Medulla oblongata (tissue), 1 donor: Measurements from ENCODE around the gene MRPS22.
"Not testable (repeated sequence)": the region's sequence is repeated elsewhere in the genome, so short reads cannot be mapped to it uniquely, and the experiment has no call there.

Experiments
- DNase-seq: peaks from one replicate; pipeline ENCODE4 v3.0.0-alpha.2; 2015; ENCODE audit errors: extremely low spot score

Gene MRPS22

DNA sequence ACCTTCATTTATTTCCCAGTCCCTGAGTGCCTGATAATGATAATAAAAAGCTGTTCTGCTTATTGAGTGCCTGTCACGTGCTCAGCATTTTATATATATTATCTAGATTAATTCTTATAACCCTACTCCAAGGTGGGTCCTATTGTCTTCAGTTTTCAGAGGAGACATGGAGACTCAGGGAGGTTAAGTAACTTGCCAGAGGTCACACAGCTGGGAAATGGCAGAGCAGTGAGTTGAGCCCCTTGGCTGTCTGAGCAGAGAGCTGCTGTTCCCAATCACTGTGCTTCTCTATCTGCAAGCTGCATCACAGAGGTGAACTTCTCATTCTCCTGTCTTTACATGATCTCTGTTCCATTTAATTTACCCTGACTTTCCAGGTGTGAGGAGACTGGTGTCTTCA is 32.3 kb upstream of the MRPS22 start:
- no peak for DNase-seq

DNA sequence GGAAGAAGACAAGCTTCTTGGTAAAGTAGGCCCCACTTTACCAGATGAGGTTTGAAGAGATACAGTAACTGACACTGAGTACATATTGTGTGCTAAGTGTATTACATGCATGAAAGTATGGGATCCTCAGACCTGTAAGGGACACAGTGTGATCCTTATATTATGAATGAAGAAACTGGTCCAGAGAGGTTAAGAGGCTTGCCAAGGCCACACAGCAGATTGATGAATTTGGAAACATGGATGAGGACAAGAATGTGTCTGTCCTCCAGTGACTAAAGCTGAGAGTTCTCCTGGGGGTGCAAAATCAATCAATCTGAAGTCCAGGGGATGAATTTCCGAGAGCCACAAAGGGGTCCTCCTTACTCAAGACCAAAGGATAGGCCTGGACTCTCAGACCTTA is 31.4 kb upstream of the MRPS22 start:
- no peak for DNase-seq

DNA sequence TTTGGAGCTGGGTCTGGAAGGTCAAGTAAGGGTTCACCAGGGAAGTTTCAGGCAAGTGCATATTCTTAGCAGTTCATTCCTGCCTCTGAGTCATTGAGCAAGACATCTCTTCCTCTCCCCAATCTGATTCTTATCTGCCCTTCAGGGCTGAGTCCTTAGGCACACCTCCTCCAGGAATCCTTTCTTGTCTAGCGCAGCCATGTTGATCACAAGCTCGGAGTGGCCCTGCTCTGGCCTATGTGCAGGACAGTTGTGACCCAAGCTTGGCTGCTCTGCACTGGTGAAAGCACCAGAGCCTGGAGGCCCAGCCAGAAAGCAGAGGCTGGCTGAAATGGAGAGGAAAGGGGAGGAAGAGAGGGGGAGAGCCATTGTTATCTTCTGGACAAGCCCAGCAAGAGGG is 30.9 kb upstream of the MRPS22 start:
- DNase-seq, result no peak

DNA sequence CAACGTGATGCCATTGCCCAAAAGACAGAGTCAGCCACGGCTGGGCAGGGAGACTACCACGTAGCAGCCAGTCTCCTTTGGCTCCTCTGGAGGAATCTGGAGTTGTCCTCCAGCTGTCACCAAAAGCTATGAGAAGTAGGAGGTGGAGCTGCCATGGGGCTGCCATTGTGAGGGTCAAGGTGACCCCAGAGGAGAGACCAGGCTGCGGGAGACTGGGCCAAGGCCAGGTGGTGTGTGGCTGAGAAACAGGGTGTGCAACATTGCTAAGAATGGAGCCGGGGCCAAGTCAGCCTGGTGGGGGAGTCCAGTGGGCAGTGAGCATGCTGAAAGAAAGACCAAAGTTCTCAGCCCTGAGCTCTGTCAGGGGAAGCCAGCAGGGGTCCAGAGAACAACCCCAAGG is 29.9 kb upstream of the MRPS22 start:
- no peak for DNase-seq

DNA sequence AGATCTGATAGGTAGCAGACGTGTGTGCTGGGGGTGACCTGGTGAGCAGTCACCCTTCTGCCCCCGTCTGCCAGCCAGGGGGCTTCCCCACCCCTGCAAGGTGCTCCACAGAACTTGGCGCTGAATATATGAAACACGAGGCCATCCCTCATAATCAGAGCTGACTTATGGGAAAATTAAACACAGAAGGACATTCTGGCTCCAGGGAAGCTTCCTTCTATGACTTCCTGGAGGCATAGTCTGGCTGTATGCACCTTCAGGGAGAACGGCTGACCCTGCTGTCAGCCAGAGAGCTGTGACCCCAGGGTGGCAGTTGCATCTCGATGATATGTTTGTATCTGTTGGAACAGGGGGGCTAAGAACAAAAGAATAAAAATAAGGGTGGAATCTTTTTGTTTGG is 26.6 kb upstream of the MRPS22 start:
- no peak for DNase-seq

DNA sequence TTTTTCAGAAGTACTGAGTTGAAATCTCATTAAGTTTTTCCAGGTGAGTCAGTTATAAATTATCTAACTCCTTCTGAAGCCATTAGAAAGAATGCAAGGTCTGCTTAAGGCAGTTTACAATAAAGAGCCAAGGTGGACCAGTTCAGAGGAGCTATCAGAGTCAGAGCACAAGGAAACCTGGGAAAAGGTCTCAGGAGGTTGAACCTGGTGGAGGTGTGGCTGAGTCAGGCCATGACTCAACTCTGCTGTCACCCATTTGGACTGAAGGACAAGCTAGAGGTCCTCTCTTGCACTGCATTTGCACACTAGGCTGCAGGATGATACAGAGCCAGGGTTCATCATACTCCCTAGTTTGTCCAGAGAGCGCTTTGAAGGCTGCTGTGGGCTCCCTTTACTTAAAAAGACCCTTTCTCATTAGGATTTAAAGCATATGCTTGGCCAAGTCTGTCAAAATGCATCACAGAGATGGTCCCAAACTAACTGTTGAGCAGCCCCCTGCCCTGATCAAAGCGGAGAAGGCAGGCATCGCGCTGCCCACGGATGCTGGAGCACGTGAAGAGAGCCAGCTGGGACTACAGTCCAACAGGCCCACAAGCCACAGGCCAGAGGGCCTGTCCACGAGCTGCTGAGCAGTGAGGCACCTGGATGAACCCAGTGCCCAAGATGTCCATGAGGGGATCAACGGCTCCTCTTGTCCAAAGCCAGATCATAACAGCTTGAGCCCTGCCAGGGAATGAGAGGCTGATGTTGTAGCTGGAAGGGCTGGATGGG is 26.0 kb upstream of the MRPS22 start:
- DNase-seq, result no peak

DNA sequence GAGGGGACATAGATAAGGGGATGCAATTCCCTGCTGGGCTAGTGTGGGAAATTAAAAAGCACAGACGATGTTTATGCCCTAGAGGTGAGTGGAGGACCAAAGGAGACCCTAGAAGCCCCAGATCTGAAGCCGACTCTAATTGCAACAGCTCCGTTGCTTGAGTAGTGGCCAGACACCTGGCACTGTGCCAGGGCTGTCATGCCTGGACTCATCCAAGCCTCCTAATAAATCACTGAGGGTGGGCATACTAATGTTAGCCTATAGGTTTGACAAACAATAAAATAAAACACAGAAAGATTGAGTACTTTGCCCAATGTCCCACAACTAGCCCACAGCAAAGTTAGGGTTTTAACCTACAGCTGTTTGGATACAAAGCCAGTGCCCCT is 25.4 kb upstream of the MRPS22 start:
- no peak for DNase-seq

DNA sequence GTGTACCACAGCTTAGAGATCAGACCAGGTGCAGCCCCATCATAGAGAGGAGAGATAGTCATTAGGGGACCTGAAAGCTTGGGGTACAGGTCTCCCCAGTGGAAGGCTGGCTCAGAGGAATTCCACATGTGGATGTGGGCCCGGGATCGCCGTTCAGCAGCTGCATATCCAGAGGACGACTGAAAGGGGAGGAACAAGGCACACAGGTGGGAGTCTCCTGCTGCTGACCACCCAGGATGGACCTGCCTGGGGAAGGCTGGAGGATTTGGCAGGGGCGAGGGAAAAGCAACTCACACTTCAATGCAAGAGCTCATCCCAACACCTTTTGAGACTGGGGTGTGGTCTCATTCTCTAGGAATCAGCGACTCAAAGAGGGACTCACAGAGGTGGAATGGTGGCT is 25.0 kb upstream of the MRPS22 start:
- no peak for DNase-seq

DNA sequence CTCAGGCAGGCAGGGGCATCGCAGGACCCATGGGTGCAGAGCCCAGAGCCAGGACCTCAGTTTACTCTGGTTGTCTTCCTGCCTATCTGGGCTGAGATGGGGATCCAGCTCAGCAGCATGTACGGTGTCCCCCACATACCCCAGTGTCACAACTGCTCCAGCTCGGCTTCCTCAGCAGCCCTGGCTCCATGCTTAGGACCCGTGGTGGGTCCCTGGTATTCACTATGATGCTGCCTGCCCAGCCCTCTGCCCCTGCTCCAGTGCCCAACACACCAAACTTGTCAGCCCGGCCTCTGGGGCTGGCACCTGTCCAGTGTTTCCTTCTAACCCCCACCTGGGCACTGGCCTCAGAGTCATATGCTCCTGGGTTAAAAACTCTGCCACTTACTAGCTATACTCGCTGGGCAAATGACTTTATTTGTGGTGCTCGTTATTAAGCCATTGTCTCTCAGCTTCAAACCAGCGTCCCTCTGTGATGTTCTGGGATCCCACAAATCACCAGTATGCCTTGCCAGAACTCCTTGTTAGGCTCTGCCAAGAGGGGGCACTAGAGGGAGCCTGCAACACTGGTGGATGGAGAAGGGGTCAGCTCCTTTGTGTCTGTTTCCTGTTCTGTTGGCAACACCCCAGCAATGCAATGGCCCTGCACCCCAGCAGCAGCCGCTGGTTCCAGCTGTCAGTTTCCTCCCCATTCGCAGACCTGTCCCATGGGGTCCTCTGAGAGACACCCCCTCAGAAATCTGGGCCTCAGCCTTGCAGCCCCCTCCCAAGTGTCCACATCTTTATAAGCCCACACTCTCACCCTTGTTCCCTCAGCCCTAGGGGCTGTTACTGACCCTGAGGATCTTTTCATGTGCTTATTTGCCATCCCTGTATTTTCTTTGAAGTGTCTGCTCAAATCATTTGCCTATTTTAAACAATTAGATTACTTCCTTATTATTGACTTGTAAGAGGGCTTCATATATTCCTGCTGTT is 24.1 kb upstream of the MRPS22 start:
- no peak for DNase-seq

DNA sequence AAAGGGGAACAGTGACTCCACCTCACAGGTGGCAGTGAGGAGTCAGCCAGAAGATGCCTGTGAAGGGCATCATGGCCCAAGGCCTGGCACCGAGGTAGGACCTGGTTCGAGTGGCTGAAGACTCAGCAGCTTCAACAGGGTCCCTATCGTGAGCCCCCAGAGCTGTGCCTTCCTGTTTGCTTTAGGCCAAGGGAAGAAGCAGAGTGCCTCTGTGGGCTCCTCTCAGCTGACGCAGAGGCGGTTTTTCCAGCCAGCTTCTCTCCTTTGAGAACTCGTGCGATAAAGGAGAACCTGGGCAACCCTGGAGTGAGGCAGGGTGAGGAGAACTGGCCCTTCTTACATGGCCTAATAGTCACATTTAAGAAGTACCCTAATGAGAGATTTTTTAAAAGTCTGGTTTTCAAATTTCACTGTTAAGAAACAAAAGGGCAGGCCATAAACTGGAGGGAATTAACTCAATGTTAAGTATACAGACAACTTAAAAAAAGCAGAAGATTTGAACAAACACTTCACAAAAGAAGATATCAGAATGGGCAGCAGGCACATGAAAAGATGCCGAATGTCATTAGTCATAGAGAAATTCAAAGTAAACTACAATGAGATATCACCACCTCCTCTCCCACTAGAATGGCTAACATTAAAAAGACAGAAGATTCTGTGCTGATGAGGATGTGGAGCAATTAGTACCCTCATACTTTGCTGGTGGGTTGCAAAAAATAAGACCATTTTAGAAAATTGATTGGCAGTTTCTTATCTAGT is 23.1 kb upstream of the MRPS22 start:
- no peak for DNase-seq

DNA sequence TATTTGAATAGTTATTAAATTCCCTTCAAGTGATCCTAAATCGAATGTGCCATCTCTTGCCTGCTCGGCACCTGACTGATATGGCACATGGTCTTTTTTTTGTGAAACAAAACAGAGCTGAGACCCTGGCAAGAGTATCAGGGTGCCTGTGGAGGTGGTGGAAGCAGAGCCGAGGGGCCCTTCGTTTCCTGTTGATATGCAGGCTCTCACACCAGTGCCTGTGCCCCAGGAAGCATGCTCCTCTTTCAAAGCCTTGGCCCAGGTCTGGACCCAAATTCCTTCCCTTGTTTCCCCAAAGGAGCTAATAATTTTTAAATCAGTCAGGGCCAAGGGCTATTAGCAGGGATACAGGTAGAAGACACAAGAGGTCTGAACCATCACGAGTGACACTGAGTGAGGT is 21.5 kb upstream of the MRPS22 start:
- DNase-seq, result no peak

DNA sequence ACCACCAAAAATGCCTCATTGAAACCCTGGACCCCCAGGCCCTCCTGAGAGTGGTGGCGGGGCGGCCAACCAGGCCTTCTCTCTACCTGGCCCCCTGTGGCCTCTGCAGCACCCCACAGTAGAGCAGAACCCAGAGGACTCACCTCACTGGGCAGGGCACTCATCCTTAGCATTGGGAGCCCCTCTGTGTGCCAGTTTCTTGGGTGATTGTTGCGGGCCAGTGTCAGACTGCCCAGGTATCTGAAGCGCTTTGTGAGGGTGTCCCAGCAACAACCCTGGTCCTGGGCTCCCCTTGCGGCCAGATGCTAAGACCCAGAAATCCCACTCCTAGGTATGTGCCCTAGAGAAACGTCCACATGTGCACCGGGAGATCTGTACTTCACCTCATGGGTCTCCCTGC is 20.7 kb upstream of the MRPS22 start:
- DNase-seq, result no peak

DNA sequence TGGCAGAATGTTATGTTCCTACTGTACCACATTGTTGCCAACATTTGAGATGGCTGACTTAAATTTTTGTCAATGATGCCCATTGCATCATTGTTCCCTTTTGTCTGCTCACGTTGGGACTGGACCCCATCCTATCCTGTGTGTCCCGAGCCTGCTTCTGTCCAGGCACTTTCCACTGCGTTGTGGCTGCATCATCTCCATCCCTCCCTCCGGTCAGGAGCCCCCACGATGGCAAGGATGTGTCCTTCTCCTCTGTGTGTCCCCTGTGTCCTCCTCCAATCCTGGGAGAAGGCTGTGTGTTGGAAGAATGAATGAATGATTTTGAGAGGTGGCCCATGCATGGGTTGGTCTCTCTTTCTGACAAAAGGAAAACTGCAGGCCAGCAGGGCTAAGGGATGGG is 19.4 kb upstream of the MRPS22 start:
- no peak for DNase-seq

DNA sequence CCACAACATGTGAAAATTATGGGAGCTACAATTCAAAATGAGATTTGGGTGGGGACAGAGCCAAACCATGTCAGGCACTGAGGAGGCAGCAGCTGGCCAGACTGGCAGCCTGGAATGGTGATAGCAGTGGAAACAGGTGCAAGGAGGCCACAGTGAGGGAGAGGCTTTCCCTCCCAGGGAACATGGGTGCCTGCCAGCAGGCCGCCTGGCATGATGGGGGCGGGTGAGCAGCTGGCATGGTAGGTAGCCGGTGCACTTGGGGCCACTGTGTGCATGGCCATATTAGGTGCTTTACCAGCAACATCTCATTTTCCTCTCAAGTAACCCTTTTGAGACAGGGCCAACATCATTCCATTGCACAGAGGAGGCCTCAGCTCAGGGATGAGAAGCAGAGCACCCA is 18.3 kb upstream of the MRPS22 start:
- DNase-seq, result no peak

DNA sequence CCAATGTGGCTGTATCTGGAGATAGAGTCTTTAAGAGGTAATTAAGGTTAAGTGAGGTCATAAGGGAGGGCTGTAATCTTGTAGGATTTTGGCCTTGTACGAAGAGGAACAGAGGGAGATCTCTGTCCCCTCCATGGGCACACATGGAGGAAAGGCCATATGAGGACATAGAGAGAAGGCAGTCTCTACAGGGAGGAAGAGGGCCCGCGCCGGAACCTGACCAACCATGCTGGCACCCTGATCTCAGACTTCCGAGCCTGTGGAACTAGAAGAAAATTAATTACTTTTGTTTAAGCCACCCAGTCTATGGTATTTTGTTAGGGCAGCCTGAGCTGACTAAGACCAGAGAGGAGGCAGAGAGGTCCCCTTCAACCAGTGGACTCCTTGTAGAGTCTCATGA is 17.7 kb upstream of the MRPS22 start:
- no peak for DNase-seq

DNA sequence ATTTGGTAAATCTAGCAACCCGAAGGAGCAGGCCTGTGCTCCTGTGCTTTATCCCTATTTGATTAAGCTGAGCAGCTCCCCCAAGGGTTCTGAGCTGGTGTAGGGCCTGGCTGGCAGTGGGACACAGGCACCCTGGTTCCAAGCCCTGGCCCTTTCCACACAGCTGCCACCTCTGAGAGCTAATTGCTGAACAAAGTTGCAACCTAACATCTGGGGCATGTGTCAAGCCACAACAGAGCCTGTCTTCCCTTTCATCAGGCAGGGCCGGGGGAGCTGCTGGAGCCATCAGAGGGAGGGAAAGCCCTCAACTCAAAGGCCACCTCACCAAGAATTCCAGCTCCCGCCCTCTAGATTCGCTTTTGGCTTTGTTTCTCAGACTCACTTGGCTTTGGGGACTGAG is 17.1 kb upstream of the MRPS22 start:
- no peak for DNase-seq

DNA sequence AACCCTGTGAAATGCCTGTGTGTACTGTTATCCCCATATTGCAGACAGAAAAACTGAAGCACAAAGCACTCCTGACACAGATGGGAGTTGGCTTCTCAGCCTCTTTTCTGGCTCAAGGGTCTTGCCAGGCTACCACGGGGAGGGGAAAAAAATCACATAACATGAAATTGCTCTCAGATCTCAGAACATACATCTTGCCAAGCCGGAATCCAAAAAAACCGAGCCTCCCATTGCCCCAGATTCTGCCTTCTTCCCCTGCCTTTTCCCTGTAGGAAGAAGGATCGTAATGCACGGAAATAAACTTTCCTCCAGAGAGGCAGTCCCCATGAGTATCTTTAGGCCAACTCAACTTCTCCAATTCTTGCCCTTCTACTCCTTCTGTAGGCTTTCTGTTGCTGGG is 16.6 kb upstream of the MRPS22 start:
- no peak for DNase-seq

DNA sequence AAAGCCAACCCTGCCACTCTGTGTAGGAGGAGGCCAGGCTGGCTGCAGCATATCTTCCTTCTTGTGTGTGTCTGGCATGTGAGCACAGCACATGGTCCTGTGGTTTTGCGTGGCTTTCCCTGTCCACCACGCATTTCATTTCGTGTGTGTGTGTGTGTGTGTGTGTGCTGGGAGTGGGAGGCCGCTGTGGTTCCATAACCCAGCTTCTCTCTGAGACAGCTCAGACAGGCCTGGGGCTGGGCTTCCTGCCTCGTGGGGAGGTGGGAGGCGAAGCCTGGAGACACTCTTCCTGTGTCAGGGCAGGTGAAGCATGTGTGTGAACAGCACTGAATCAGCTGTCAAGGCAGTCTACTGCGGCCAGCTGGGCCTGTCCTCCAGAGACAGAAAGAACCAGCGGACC is 16.0 kb upstream of the MRPS22 start:
- DNase-seq, result no peak

DNA sequence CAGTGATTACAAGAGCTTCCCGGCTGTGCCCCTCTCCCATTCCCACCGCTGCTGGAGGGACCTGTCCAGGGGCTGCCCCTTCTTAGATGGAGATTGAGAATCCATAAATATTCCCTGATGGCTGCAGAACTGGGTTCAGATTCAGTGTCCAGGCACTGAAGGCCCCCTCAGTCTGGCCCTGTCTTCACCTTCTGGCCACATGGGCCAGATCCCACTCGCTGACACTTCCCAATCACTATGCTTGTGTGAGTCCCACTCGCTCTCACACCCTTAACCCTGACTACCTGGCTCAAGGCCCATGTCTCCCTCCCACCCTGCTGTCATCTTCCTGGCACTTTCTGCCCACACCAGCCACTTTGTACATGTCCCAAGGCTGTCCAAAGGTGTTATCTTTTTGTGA is 15.5 kb upstream of the MRPS22 start:
- DNase-seq, result no peak

DNA sequence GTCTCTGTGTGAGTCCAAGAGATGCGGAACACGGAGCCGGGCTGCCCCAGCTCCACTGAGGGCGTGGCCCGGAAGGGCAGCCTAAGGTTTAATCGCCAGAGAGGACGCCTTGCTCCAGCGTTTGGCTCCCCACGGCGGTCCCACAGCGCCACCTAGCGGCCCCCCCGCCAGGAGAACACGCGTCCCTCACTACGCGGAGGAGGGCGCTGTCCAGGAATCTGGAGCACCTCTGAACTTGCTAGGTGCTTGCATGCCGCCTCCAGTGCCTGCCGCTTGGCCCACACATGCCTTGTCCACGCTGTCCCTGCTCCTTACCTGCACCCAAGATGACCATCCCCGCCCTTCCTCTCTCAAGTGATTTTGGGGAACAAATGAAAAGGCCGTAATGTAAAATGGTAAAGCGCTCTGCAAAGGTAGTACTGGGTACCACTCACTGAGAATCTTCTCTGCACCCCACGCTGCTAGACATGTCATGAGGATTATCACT is 14.4 kb upstream of the MRPS22 start:
- peak; percentile 79 for DNase-seq

DNA sequence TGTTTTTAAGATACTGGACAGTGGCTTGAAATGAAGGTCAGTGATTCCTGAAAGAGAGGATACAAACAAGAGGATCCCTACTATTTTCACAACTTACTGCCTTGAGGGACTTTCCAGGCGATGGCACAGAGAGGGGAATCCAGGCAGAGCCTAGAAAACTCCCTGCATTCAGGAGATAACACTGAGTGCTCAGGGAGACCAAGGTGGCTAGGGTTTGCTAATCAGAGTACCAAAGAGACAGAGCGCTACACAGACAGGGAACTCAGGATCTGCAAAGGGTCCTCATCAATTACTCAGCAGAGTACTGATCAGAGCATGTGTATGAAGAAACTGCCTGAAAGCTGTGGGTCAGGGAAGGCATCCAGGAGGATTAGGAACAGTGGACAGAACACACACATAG is 11.7 kb upstream of the MRPS22 start:
- DNase-seq, result no peak

DNA sequence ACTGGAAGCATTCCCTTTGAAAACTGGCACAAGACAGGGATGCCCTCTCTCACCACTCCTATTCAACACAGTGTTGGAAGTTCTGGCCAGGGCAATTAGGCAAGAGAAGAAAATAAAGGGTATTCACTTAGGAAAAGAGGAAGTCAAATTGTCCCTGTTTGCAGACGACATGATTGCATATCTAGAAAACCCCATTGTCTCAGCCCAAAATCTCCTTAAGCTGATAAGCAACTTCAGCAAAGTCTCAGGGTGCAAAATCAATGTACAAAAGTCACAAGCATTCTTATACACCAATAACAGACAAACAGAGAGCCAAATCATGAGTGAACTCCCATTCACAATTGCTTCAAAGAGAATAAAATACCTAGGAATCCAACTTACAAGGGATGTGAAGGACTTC is 9.1 kb upstream of the MRPS22 start:
- DNase-seq, result not testable (repeated sequence)
